Stimulated activated naive CD8-positive, alpha-beta T cell treated with anti-CD3 and anti-CD28 coated beads, Interleukin-15, Interleukin-2, amounts not matched to agents 100 ng/mL and 50 ng/mL, for 24 hours (primary cell): ENCODE measurements around the gene TFDP2.
"Not testable (repeated sequence)": the region's sequence is repeated elsewhere in the genome, so short reads cannot be mapped to it uniquely, and the experiment has no call there.

Source experiments
- H3K27ac Mint-ChIP-seq: one replicate; pipeline ENCODE4 v1.8.0; 2021; ENCODE audit warnings: mild to moderate bottlenecking, mixed read lengths
- H3K27me3 Mint-ChIP-seq: one replicate; pipeline ENCODE4 v1.8.0; 2021; ENCODE audit warnings: mixed read lengths
- H3K36me3 Mint-ChIP-seq: one replicate; pipeline ENCODE4 v1.8.0; 2021; ENCODE audit warnings: low read depth, mixed read lengths
- H3K4me1 Mint-ChIP-seq: one replicate; pipeline ENCODE4 v1.8.0; 2021; ENCODE audit warnings: low read depth, mixed read lengths
- H3K4me3 Mint-ChIP-seq: one replicate; pipeline ENCODE4 v1.8.0; 2021; ENCODE audit warnings: mild to moderate bottlenecking, mixed read lengths
- H3K9me3 Mint-ChIP-seq: one replicate; pipeline ENCODE4 v1.8.0; 2021; ENCODE audit warnings: mixed read lengths

Gene TFDP2

GRCh38 chr3:142144587-142144986 is 4.8 kb downstream of the TFDP2 start:
- H3K9me3 Mint-ChIP-seq, H3K4me3 Mint-ChIP-seq, H3K27me3 Mint-ChIP-seq, H3K27ac Mint-ChIP-seq, H3K36me3 Mint-ChIP-seq: not testable (repeated sequence)
- peaks cover 27% of the 10 kb centered on the region for H3K4me1 Mint-ChIP-seq

DNA sequence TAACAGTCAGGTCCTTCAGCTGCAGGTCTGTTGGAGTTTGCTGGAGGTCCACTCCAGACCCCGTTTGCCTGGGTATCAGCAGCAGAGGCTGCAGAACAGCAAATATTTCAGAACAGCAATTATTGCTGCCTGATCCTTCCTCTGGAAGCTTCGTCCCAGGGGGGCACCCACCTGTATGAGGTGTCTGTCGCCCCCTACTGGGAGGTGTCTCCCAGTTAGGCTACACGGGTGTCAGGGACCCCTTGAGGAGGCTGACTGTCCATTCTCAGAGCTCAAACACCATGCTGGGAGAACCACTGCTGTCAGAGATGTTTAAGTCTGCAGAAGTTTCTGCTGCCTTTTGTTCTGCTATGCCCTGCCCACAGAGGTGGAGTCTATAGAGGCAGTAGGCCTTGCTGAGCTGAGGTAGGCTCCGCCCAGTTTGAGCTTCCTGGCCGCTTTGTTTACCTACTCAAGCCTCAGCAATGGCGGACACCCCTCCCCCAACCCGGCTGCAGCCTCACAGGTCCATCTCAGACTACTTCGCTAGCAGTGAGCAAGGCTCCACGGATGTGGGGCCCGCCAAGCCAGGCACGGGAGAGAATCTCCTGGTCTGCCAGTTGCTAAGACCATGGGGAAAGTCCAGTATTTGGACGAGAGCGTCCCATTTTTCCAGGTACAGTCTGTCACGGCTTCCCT is 8.6 kb downstream of the TFDP2 start:
- H3K27ac Mint-ChIP-seq, H3K4me1 Mint-ChIP-seq, H3K4me3 Mint-ChIP-seq, H3K9me3 Mint-ChIP-seq, H3K27me3 Mint-ChIP-seq, H3K36me3 Mint-ChIP-seq: not testable (repeated sequence)

GRCh38 chr3:142137089-142137488 is 12.3 kb downstream of the TFDP2 start:
- not testable (repeated sequence) for H3K27me3 Mint-ChIP-seq, H3K27ac Mint-ChIP-seq, H3K4me1 Mint-ChIP-seq, H3K4me3 Mint-ChIP-seq, H3K36me3 Mint-ChIP-seq, H3K9me3 Mint-ChIP-seq

GRCh38 chr3:142134799-142135325 is 14.5 kb downstream of the TFDP2 start:
- no peaks in the 10 kb centered on the region for H3K4me1 Mint-ChIP-seq
- H3K4me3 Mint-ChIP-seq = no peak overlapping the region
- no peaks in the 10 kb centered on the region for H3K27me3 Mint-ChIP-seq
- no peak overlapping the region for H3K27ac Mint-ChIP-seq
- peaks cover 4% of the 10 kb centered on the region for H3K36me3 Mint-ChIP-seq
- H3K9me3 Mint-ChIP-seq = no peaks in the 10 kb centered on the region

GRCh38 chr3:142129516-142130171 is 19.7 kb downstream of the TFDP2 start:
- H3K36me3 Mint-ChIP-seq = peaks cover 4% of the 10 kb centered on the region
- H3K9me3 Mint-ChIP-seq = no peaks in the 10 kb centered on the region
- no peaks in the 10 kb centered on the region for H3K27me3 Mint-ChIP-seq
- no peak overlapping the region for H3K4me3 Mint-ChIP-seq
- no peak overlapping the region for H3K27ac Mint-ChIP-seq
- peaks cover 3% of the 10 kb centered on the region for H3K4me1 Mint-ChIP-seq

DNA sequence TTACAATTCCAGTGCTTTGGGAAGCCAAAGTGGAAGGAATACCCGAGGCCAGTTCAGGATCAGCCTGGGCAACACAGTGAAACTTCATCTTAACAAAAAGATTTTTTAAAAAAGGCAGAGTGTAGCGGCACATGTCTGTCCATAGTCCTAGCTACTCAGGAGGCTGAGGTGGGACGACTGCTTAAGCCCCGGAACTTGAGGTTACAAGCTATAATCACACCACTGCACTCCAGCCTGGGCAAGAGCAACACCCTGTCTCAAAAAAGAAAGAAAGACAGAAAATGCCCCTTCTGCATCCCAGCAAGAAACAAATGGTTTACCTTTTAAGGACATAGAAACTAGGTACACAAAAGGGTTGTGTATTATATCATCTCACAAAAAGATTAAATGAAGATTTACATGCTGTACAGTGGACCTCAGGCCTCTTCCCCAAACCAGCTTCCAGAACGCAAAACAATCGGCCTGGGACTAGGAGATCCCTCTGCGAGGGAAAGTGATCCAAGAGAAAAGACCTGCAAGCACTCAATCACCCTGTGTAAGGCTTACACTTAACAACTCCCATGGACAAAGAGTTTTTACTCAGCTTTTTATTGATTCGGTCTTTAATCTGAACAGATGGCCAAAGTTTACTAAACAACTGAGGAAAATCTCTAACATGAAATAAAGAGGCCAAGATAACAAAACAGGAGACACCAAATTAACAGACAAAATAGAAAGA is 21.2 kb downstream of the TFDP2 start:
- Mint-ChIP-seq H3K9me3 (no peaks in the 10 kb centered on the region), H3K4me1 (peaks cover 3% of the 10 kb centered on the region), H3K36me3 (peaks cover 4% of the 10 kb centered on the region), H3K27me3 (no peaks in the 10 kb centered on the region), H3K4me3 (no peak overlapping the region), H3K27ac (no peak overlapping the region)

GRCh38 chr3:142124243-142124642 is 25.1 kb downstream of the TFDP2 start:
- H3K27me3 Mint-ChIP-seq = no peaks in the 10 kb centered on the region
- H3K27ac Mint-ChIP-seq = no peak overlapping the region
- no peaks in the 10 kb centered on the region for H3K36me3 Mint-ChIP-seq
- peaks cover 3% of the 10 kb centered on the region for H3K4me1 Mint-ChIP-seq
- H3K4me3 Mint-ChIP-seq = no peak overlapping the region
- H3K9me3 Mint-ChIP-seq = no peaks in the 10 kb centered on the region

DNA sequence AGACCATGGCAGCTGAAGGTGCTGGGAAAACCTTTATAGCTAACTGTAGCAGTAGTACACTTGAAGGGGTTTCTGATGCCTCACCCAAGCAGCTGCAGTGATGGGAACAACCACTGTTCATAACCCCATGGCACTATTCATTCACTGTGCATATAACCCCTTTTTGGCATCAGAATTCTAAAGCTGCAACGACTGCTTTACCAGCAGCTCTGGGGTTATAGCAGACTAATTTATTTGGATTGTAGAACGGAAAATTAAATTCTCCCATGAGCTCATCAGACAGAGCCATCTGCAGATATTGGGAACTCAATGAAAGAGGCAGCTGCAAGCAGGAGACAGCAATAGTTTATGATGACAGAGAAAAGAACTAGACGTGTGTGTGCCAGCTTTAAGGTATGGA is 28.6 kb downstream of the TFDP2 start:
- Mint-ChIP-seq H3K4me3 (no peak overlapping the region), H3K4me1 (peaks cover 7% of the 10 kb centered on the region), H3K27me3 (no peaks in the 10 kb centered on the region), H3K27ac (no peak overlapping the region), H3K9me3 (no peaks in the 10 kb centered on the region), H3K36me3 (peaks cover 4% of the 10 kb centered on the region)

DNA sequence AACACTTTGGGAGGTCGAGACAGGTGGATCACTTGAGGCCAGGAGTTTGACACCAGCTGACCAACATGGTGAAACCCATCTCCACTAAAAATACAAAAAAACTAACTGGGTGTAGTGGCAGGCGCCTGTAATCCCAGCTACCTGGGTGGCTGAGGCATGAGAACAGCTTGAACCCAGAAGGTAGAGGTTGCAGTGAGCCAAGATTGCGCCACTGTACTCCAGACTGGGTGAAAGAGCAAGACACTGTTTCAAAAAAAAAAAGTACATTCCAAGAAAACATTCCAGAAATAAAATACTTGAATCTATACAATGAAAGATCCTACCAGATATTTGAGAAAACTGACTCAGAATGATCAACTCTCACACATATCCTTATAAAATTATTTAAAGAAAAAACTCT is 30.4 kb downstream of the TFDP2 start:
- Mint-ChIP-seq H3K36me3 (peaks cover 4% of the 10 kb centered on the region), H3K9me3 (no peaks in the 10 kb centered on the region), H3K4me1 (peaks cover 7% of the 10 kb centered on the region), H3K4me3 (no peak overlapping the region), H3K27ac (no peak overlapping the region), H3K27me3 (no peaks in the 10 kb centered on the region)

- no peak overlapping the region for H3K4me3 Mint-ChIP-seq
- no peak overlapping the region for H3K27ac Mint-ChIP-seq
- no peaks in the 10 kb centered on the region for H3K27me3 Mint-ChIP-seq
- no peaks in the 10 kb centered on the region for H3K9me3 Mint-ChIP-seq
- peaks cover 4% of the 10 kb centered on the region for H3K36me3 Mint-ChIP-seq
- H3K4me1 Mint-ChIP-seq = peaks cover 8% of the 10 kb centered on the region
Measured at GRCh38 chr3:142117056-142117851, 32.1 kb downstream of the TFDP2 start.

GRCh38 chr3:142115867-142116668 is 33.3 kb downstream of the TFDP2 start:
- Mint-ChIP-seq H3K36me3 (peaks cover 4% of the 10 kb centered on the region), H3K27me3 (no peaks in the 10 kb centered on the region), H3K4me1 (peaks cover 14% of the 10 kb centered on the region), H3K9me3 (no peaks in the 10 kb centered on the region), H3K4me3 (no peak overlapping the region), H3K27ac (no peak overlapping the region)

DNA sequence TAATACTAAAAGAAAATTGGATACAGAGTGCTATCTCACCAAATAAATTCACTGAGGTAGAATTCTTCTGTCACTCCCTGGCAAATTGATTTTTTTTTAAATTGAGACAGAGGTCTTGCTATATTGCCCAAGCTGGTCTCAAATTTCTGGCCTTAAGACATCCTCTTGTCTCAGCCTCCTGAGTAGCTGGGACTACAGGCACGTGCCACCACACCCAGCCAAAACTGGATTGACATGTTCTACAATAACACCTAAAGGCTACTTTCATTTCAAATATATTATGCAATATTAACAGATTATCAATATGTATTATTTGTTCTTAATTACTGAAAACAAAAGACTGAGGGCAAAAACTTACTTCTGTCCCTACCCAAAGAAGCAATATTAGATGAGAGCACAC is 36.7 kb downstream of the TFDP2 start:
- Mint-ChIP-seq H3K27me3 (no peaks in the 10 kb centered on the region), H3K4me3 (no peak overlapping the region), H3K4me1 (peaks cover 21% of the 10 kb centered on the region), H3K9me3 (no peaks in the 10 kb centered on the region), H3K36me3 (peaks cover 4% of the 10 kb centered on the region), H3K27ac (no peak overlapping the region)

DNA sequence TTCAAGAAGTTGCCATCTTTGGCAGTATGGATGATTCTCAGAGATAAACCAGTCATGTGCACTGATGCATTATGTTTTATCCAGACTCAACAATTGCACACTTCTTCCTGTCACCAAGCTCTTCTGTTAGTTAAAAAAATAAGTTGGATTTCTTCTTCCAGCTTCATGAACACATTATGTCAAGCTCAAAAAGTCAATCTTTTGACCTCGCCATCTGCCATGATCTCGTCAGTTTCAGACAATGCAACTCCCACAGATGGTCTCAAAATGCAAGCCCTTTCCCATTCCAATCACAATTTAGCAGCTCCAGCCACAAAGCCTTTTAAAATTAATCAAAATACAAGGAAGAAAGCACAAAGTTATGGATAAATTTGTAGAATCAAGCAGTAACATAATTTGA is 42.8 kb downstream of the TFDP2 start:
- Mint-ChIP-seq H3K27ac (no peak overlapping the region), H3K36me3 (no peaks in the 10 kb centered on the region), H3K27me3 (no peaks in the 10 kb centered on the region), H3K9me3 (no peaks in the 10 kb centered on the region), H3K4me3 (no peak overlapping the region), H3K4me1 (peaks cover 10% of the 10 kb centered on the region)

DNA sequence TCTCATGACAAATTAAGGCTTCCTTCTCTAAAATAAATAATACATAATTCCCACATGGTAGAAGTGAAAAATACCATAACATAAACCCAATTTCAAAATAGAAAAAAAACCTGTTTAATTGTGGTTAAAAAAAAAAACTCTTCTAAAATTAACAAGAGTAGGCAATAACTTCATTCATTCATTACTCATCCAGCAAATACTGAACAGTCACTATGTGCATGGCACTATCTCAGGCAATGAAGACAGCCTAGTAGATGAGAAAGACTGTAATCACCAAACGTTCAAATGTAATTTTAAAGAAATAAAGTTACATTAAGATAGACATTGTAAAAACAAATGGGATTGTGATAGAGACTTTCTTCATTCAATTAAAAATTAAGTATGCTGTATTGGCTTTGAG is 43.4 kb downstream of the TFDP2 start:
- Mint-ChIP-seq H3K4me1 (peaks cover 7% of the 10 kb centered on the region), H3K36me3 (no peaks in the 10 kb centered on the region), H3K27me3 (no peaks in the 10 kb centered on the region), H3K9me3 (no peaks in the 10 kb centered on the region), H3K27ac (no peak overlapping the region), H3K4me3 (no peak overlapping the region)
